Stomach (tissue), 4 donors: ENCODE data around the gene SMARCA4.

ENCODE experiments used
- CTCF ChIP-seq, 7 experiments: fragments of 450-650 bp in 4 of 7; fragments of 200-600 bp in 3 of 7; sonication (generic) in 3 of 7; IDR thresholded peaks; one replicate each; pipeline ENCODE4 v1.5.1; 2016 to 2019; ENCODE audit warnings: antibody characterized with exemption in 7 of 7, control low read depth in 2 of 7, mild to moderate bottlenecking in 1 of 7
- POLR2A ChIP-seq, 4 donors: fragments of 450-650 bp; IDR thresholded peaks; one replicate each; pipeline ENCODE4 v1.6.1; 2016; ENCODE audit warnings: antibody characterized with exemption in 4 of 4, control low read depth in 2 of 4, mild to moderate bottlenecking in 1 of 4, moderate library complexity in 1 of 4
- POLR2AphosphoS5 ChIP-seq, 3 donors: sonication (generic); formaldehyde crosslinking; IDR thresholded peaks; one replicate each; pipeline ENCODE4 v1.6.1; 2016; ENCODE audit warnings: antibody characterized with exemption in 3 of 3

- TF ChIP-seq POLR2A (IDR thresholded peaks at IDR 0.05) (no peak), CTCF (IDR thresholded peaks at IDR 0.05) (no peak), POLR2AphosphoS5 (IDR thresholded peaks at IDR 0.05) (no peak)
Measured at GRCh38 chr19:11054200-11054599, 93.4 kb downstream of the SMARCA4 start.
